Liver (tissue), 9 donors: ENCODE results near the gene ITGB7. TPM values are rescaled to one million over a fixed set of nuclear protein-coding genes. Genes with fewer than 3 reads are reported as not detected.

ENCODE experiments used
- DNase-seq: peaks from one replicate; pipeline ENCODE4 v3.0.0-alpha.2; 2017; ENCODE audit warnings: low spot score
- H3K27ac ChIP-seq, 2 donors: one replicate each; pipeline ENCODE4 v1.7.0; 2013; ENCODE audit warnings: inconsistent platforms in 2 of 2, low read length in 2 of 2, control low read depth in 1 of 2, low read depth in 1 of 2, mild to moderate bottlenecking in 1 of 2
- H3K27me3 ChIP-seq, 4 donors: one replicate each; pipeline versions ENCODE4 v1.6.1 to v1.7.0; 2013; ENCODE audit warnings: low read length in 3 of 4, inconsistent platforms in 1 of 4, mild to moderate bottlenecking in 1 of 4, moderate library complexity in 1 of 4; ENCODE audit not compliant: control insufficient read depth in 4 of 4, insufficient read depth in 4 of 4
- H3K36me3 ChIP-seq, 4 donors: one replicate each; pipeline versions ENCODE4 v1.6.1 to v1.7.0; 2013; ENCODE audit warnings: low read length in 3 of 4, mild to moderate bottlenecking in 3 of 4, low read depth in 1 of 4, moderate library complexity in 1 of 4; ENCODE audit not compliant: control insufficient read depth in 4 of 4, insufficient read depth in 3 of 4
- H3K4me1 ChIP-seq, 4 donors: one replicate each; pipeline versions ENCODE4 v1.6.1 to v1.7.0; 2013; ENCODE audit warnings: low read length in 3 of 4, mild to moderate bottlenecking in 3 of 4, moderate library complexity in 1 of 4; ENCODE audit not compliant: control insufficient read depth in 4 of 4, insufficient read depth in 4 of 4
- H3K4me3 ChIP-seq, 3 donors: one replicate each; pipeline versions ENCODE4 v1.6.1 to v1.7.0; 2013; ENCODE audit warnings: low read length in 3 of 3, control low read depth in 1 of 3, low read depth in 1 of 3, mild to moderate bottlenecking in 1 of 3
- H3K9ac ChIP-seq, 2 donors: one replicate each; pipeline ENCODE4 v1.7.0; 2013; ENCODE audit warnings: low read length in 2 of 2, mild to moderate bottlenecking in 2 of 2, moderate library complexity in 2 of 2, control low read depth in 1 of 2, low read depth in 1 of 2
- H3K9me3 ChIP-seq, 4 donors: one replicate each; pipeline versions ENCODE4 v1.6.1 to v1.7.0; 2013; ENCODE audit warnings: low read length in 3 of 4; ENCODE audit not compliant: control insufficient read depth in 4 of 4
- FOXA1 ChIP-seq: IDR thresholded peaks from 2 replicates; pipeline ENCODE4 v1.6.1; 2016; ENCODE audit warnings: antibody characterized with exemption
- FOXA2 ChIP-seq: IDR thresholded peaks from 2 replicates; pipeline ENCODE4 v1.6.1; 2016; ENCODE audit warnings: antibody characterized with exemption
- GABPA ChIP-seq, 2 donors: IDR thresholded peaks in 1 of 2; conservative IDR thresholded peaks in 1 of 2; 2 replicates each; pipeline ENCODE4 v1.6.1; 2016; ENCODE audit warnings: antibody characterized with exemption in 2 of 2, mild to moderate bottlenecking in 1 of 2, moderate library complexity in 1 of 2
- HNF4G ChIP-seq: IDR thresholded peaks from 2 replicates; pipeline ENCODE4 v1.6.1; 2016; ENCODE audit warnings: antibody characterized with exemption
- JUND ChIP-seq, 2 donors: IDR thresholded peaks; 2 replicates each; pipeline ENCODE4 v1.6.1; 2016; ENCODE audit warnings: antibody characterized with exemption in 2 of 2
- RAD21 ChIP-seq, 2 donors: IDR thresholded peaks; 2 replicates each; pipeline ENCODE4 v1.6.1; 2016; ENCODE audit warnings: antibody characterized with exemption in 2 of 2, mild to moderate bottlenecking in 2 of 2
- TAF1 ChIP-seq: conservative IDR thresholded peaks from 2 replicates; pipeline ENCODE4 v1.6.1; 2016; ENCODE audit warnings: antibody characterized with exemption, mild to moderate bottlenecking
- YY1 ChIP-seq: IDR thresholded peaks from 2 replicates; pipeline ENCODE4 v1.6.1; 2016; ENCODE audit warnings: antibody characterized with exemption, mild to moderate bottlenecking
- WGBS: extraction: QIAGEN DNeasy Blood & Tissue Kit; methylation state at CpG from one replicate; pipeline ENCODE4 v1.1.7; 2013; 5-methylcytosine and 5-hydroxymethylcytosine counted together
- polyA plus RNA-seq, 2 donors: library from polyadenylated mRNA; stranded (reverse) in 1 of 2; unstranded in 1 of 2; fragments of 200-250 nt in 1 of 2; fragments of >200 nt in 1 of 2; fragmentation: Nextera tagmentation in 1 of 2; extraction: Ambion mirVana in 1 of 2; gene quantifications; one replicate each; pipeline versions ENCODE4 v1.2.1 to v1.2.3, GENCODE V29; 2013 to 2015
- total RNA-seq, 2 donors: library from RNA; depleted of rRNA; stranded (reverse); fragments of >200 nt; gene quantifications; one replicate each; pipeline ENCODE4 v1.2.3, GENCODE V29; 2014
- TF ChIP-seq, protein P1 (sequence below): IDR thresholded peaks from 2 replicates; pipeline ENCODE4 v1.6.1; 2016; ENCODE audit warnings: antibody characterized with exemption
- TF ChIP-seq, protein P2 (sequence below): IDR thresholded peaks from 2 replicates; pipeline ENCODE4 v1.6.1; 2016; ENCODE audit warnings: antibody characterized with exemption
- TF ChIP-seq, protein P3 (sequence below): IDR thresholded peaks from 2 replicates; pipeline ENCODE4 v1.6.1; 2016; ENCODE audit warnings: antibody characterized with exemption
- TF ChIP-seq, protein P4 (sequence below): fragments of 150-350 bp; IDR thresholded peaks from 2 replicates; pipeline ENCODE4 v1.5.1; 2017; ENCODE audit warnings: improper control_type of control experiment, low read depth, low read length; ENCODE audit not compliant: missing input control
- TF ChIP-seq, protein P5 (sequence below): IDR thresholded peaks from 2 replicates; pipeline ENCODE4 v1.6.1; 2016; ENCODE audit warnings: antibody characterized with exemption, mild to moderate bottlenecking
- donor health status: healthy.
- donor health status: healthy.
- donor health status: healthy.
- donor health status: healthy.
- donor health status: healthy.

The ITGB7 gene
- total and polyA plus RNA-seq, 4 donors = 1.7 to 2.4 (median 2.1) TPM

DNA sequence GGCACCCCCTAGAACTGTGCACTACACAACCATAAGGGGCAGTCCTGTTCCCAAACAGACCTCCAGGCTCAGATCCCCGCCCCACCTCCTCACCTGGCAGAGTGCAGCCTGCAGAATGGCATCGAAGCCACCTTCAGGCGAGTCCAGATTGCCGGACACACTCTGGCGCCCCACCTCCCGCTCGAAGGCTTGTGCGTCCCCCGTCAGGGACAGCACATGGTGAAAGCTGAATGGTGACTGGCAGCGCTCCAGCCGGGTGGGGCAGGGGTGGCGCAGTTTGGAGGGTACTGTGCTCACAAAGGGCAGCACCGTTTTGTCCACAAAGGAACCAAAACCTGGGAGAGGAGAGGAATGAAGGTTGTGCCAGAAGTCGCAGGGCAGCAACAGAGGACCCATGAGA, 10.6 kb downstream of the ITGB7 start (continued):
- TF ChIP-seq, protein P1, sequence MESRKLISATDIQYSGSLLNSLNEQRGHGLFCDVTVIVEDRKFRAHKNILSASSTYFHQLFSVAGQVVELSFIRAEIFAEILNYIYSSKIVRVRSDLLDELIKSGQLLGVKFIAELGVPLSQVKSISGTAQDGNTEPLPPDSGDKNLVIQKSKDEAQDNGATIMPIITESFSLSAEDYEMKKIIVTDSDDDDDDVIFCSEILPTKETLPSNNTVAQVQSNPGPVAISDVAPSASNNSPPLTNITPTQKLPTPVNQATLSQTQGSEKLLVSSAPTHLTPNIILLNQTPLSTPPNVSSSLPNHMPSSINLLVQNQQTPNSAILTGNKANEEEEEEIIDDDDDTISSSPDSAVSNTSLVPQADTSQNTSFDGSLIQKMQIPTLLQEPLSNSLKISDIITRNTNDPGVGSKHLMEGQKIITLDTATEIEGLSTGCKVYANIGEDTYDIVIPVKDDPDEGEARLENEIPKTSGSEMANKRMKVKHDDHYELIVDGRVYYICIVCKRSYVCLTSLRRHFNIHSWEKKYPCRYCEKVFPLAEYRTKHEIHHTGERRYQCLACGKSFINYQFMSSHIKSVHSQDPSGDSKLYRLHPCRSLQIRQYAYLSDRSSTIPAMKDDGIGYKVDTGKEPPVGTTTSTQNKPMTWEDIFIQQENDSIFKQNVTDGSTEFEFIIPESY = no peak

DNA sequence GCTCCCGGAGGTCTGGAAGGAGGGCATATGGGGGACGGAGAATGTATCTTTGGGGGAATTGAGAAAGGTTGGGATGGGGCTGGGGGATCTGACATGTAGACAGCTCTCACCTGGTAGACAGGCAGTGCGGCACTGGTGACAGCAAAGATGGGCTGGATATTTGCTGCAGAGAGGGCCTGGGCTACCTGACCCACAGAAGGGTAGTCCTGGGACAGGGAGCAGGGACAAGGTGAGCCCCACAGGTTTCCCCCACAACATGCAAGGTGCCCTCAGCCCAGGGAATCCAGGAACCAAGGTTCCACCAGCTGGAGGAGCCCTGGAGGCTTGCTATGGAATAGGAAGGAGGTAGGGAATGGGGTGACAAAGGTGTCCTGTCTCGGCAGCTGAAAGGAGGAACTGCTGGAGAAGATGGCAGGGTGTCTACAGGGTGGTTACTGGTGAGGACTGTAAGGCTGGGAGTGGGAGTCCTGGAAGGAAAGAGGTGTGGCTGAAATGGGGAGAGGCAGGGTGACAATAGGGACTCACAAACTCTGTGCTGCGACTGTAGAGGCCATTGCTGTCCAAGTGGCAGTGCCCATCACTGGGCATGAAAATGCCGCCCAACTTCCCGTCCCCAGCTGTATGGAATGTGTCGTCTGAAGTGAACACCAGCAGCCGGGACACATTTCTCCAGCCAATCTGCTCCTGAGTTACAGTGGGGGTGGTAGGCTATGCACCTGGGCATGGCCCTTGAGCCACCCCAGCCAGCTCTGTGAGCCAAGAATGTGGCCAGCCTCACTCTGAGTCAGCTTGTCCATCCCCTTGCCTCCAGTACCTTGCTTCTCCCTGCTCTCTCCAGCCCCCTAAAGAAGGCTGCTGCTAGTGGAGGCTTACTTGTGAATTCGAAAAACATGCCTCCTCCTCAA, 11.3 kb downstream of the ITGB7 start:
- TF ChIP-seq, protein P2, sequence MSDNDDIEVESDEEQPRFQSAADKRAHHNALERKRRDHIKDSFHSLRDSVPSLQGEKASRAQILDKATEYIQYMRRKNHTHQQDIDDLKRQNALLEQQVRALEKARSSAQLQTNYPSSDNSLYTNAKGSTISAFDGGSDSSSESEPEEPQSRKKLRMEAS = no peak
- TF ChIP-seq, protein P3, sequence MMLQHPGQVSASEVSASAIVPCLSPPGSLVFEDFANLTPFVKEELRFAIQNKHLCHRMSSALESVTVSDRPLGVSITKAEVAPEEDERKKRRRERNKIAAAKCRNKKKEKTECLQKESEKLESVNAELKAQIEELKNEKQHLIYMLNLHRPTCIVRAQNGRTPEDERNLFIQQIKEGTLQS = no peak
- TF ChIP-seq GABPA (IDR thresholded peaks at IDR 0.05 in 1 of 2, conservative IDR thresholded peaks at IDR 0.05 in 1 of 2) (no peak), FOXA1 (no peak), JUND (IDR thresholded peaks at IDR 0.05) (no peak), FOXA2 (no peak), RAD21 (IDR thresholded peaks at IDR 0.05) (no peak), TAF1 (no peak), HNF4G (no peak), YY1 (no peak)
- TF ChIP-seq, protein P4, sequence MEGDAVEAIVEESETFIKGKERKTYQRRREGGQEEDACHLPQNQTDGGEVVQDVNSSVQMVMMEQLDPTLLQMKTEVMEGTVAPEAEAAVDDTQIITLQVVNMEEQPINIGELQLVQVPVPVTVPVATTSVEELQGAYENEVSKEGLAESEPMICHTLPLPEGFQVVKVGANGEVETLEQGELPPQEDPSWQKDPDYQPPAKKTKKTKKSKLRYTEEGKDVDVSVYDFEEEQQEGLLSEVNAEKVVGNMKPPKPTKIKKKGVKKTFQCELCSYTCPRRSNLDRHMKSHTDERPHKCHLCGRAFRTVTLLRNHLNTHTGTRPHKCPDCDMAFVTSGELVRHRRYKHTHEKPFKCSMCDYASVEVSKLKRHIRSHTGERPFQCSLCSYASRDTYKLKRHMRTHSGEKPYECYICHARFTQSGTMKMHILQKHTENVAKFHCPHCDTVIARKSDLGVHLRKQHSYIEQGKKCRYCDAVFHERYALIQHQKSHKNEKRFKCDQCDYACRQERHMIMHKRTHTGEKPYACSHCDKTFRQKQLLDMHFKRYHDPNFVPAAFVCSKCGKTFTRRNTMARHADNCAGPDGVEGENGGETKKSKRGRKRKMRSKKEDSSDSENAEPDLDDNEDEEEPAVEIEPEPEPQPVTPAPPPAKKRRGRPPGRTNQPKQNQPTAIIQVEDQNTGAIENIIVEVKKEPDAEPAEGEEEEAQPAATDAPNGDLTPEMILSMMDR = no peak
- TF ChIP-seq, protein P1 = no peak
- TF ChIP-seq, protein P5, sequence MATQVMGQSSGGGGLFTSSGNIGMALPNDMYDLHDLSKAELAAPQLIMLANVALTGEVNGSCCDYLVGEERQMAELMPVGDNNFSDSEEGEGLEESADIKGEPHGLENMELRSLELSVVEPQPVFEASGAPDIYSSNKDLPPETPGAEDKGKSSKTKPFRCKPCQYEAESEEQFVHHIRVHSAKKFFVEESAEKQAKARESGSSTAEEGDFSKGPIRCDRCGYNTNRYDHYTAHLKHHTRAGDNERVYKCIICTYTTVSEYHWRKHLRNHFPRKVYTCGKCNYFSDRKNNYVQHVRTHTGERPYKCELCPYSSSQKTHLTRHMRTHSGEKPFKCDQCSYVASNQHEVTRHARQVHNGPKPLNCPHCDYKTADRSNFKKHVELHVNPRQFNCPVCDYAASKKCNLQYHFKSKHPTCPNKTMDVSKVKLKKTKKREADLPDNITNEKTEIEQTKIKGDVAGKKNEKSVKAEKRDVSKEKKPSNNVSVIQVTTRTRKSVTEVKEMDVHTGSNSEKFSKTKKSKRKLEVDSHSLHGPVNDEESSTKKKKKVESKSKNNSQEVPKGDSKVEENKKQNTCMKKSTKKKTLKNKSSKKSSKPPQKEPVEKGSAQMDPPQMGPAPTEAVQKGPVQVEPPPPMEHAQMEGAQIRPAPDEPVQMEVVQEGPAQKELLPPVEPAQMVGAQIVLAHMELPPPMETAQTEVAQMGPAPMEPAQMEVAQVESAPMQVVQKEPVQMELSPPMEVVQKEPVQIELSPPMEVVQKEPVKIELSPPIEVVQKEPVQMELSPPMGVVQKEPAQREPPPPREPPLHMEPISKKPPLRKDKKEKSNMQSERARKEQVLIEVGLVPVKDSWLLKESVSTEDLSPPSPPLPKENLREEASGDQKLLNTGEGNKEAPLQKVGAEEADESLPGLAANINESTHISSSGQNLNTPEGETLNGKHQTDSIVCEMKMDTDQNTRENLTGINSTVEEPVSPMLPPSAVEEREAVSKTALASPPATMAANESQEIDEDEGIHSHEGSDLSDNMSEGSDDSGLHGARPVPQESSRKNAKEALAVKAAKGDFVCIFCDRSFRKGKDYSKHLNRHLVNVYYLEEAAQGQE = no peak
- Histone ChIP-seq H3K36me3 (peaks cover 0 to 14% (median 6%) of the 10 kb centered on the region in 4 donors), H3K4me1 (peaks cover 0 to 34% (median 32%) of the 10 kb centered on the region in 4 donors), H3K9ac (no peak overlapping the region), H3K4me3 (no peak overlapping the region), H3K27ac (no peak overlapping the region), H3K27me3 (no peaks in the 10 kb centered on the region), H3K9me3 (no peaks in the 10 kb centered on the region)
- 95% methylated on average over 10 of the region's 10 CpGs for WGBS
- no peak for DNase-seq
